RWPE2 (cell line): ENCODE results near the gene RRP12.

Experiments used
- ATAC-seq: fragments of 200-7000 bp; cut with Tn5 transposase; 3 replicates; pipeline ENCODE4 v1.9.1; 2021; ENCODE audit warnings: low read depth
- DNase-seq: peaks from one replicate; pipeline ENCODE4 v3.0.0-alpha.2; 2020; ENCODE audit warnings: low spot score
- H3K27ac ChIP-seq: fragments of 450-650 bp; 2 replicates; pipeline ENCODE4 v1.5.1; 2017; ENCODE audit warnings: mild to moderate bottlenecking; ENCODE audit not compliant: poor library complexity, severe bottlenecking
- H3K27me3 ChIP-seq: fragments of 250-450 bp; sonication (Bioruptor Pico); 2 replicates; pipeline ENCODE4 v1.5.1; 2021; ENCODE audit warnings: mild to moderate bottlenecking, moderate library complexity; ENCODE audit not compliant: insufficient read depth, poor library complexity, severe bottlenecking
- H3K36me3 ChIP-seq: fragments of 250-450 bp; sonication (Bioruptor Pico); 2 replicates; pipeline ENCODE4 v1.5.1; 2020; ENCODE audit warnings: low read depth, mild to moderate bottlenecking, moderate library complexity
- H3K4me1 ChIP-seq: fragments of 250-450 bp; sonication (Bioruptor Pico); 2 replicates; pipeline ENCODE4 v1.5.1; 2021; ENCODE audit warnings: mild to moderate bottlenecking, moderate library complexity; ENCODE audit not compliant: insufficient read depth, poor library complexity, severe bottlenecking
- H3K4me3 ChIP-seq: fragments of 250-450 bp; sonication (Bioruptor Pico); 2 replicates; pipeline ENCODE4 v1.5.1; 2021; ENCODE audit warnings: mild to moderate bottlenecking, moderate library complexity; ENCODE audit not compliant: severe bottlenecking
- H3K9me3 ChIP-seq: fragments of 250-450 bp; sonication (Bioruptor Pico); 2 replicates; pipeline ENCODE4 v1.5.1; 2021; ENCODE audit warnings: mild to moderate bottlenecking, moderate library complexity; ENCODE audit not compliant: severe bottlenecking
- CTCF ChIP-seq: fragments of 450-650 bp; IDR thresholded peaks from one replicate; pipeline ENCODE4 v1.5.1; 2017; ENCODE audit warnings: mild to moderate bottlenecking, moderate library complexity; ENCODE audit not compliant: poor library complexity, severe bottlenecking

Gene RRP12

GRCh38 chr10:97385565-97385964, 15.6 kb downstream of the RRP12 start:
- no peak for TF ChIP-seq CTCF
- Histone ChIP-seq H3K9me3 (no peaks in the 10 kb centered on the region), H3K4me1 (no peaks in the 10 kb centered on the region), H3K36me3 (peaks cover 49% of the 10 kb centered on the region), H3K27ac (no peak overlapping the region), H3K4me3 (no peak overlapping the region), H3K27me3 (no peaks in the 10 kb centered on the region)
- ATAC-seq, result no peak
- no peak for DNase-seq

GRCh38 chr10:97384641-97385040, 16.5 kb downstream of the RRP12 start:
- DNase-seq, result no peak
- no peak for TF ChIP-seq CTCF
- H3K9me3 ChIP-seq, result no peaks in the 10 kb centered on the region
- H3K27ac ChIP-seq, result no peak overlapping the region
- no peaks in the 10 kb centered on the region for H3K4me1 ChIP-seq
- no peaks in the 10 kb centered on the region for H3K27me3 ChIP-seq
- ATAC-seq, result no peak
- peaks cover 44% of the 10 kb centered on the region for H3K36me3 ChIP-seq
- no peak overlapping the region for H3K4me3 ChIP-seq

- H3K4me3 ChIP-seq, result no peak overlapping the region
- no peaks in the 10 kb centered on the region for H3K27me3 ChIP-seq
- no peaks in the 10 kb centered on the region for H3K4me1 ChIP-seq
- TF ChIP-seq CTCF, result no peak
- H3K27ac ChIP-seq, result no peak overlapping the region
- H3K9me3 ChIP-seq, result no peaks in the 10 kb centered on the region
- peaks cover 47% of the 10 kb centered on the region for H3K36me3 ChIP-seq
- ATAC-seq (no peak), DNase-seq (no peak)
Observed at GRCh38 chr10:97384156-97384555, 17.0 kb downstream of the RRP12 start.

- H3K9me3 ChIP-seq, result no peaks in the 10 kb centered on the region
- H3K27me3 ChIP-seq, result no peaks in the 10 kb centered on the region
- no peak for DNase-seq
- H3K27ac ChIP-seq, result no peak overlapping the region
- peak; percentile 33; the same call in 1 of the 3 replicates for ATAC-seq
- peaks cover 50% of the 10 kb centered on the region for H3K36me3 ChIP-seq
- no peak overlapping the region for H3K4me3 ChIP-seq
- no peak for TF ChIP-seq CTCF
- no peaks in the 10 kb centered on the region for H3K4me1 ChIP-seq
Observed at GRCh38 chr10:97383159-97383558, 18.0 kb downstream of the RRP12 start.

GRCh38 chr10:97381626-97382025, 19.5 kb downstream of the RRP12 start:
- DNase-seq, result no peak
- Histone ChIP-seq H3K27me3 (no peaks in the 10 kb centered on the region), H3K4me3 (no peak overlapping the region), H3K36me3 (peaks cover 51% of the 10 kb centered on the region), H3K27ac (no peak overlapping the region), H3K9me3 (no peaks in the 10 kb centered on the region), H3K4me1 (no peaks in the 10 kb centered on the region)
- no peak for TF ChIP-seq CTCF
- ATAC-seq, result no peak
